Naive thymus-derived CD4-positive, alpha-beta T cell (primary cell): Measurements from ENCODE around the gene FLVCR1. TPM values are rescaled to one million over a fixed set of nuclear protein-coding genes. Genes with fewer than 3 reads are reported as not detected.
"Not testable (repeated sequence)": the region's sequence is repeated elsewhere in the genome, so short reads cannot be mapped to it uniquely, and the experiment has no call there.

Source experiments
- ATAC-seq: fragments of 150-1000 bp; cut with Tn5 transposase; 2 replicates; pipeline ENCODE4 v1.10.0; 2021; ENCODE audit warnings: mild to moderate bottlenecking, moderate library complexity
- CTCF ChIA-PET: fragments of 350-600 bp; sonication (Branson Sonifier 250); formaldehyde crosslinking; loops from one replicate; lab custom pipeline; 2021; ENCODE audit warnings: antibody characterized with exemption; lab: Charles Lee
- POLR2A ChIA-PET: fragments of 350-600 bp; sonication (Branson Sonifier 250); formaldehyde crosslinking; loops from one replicate; lab custom pipeline; 2021; ENCODE audit warnings: antibody characterized with exemption, inconsistent platforms; lab: Charles Lee
- DNase-seq, 9 donors: peaks; one replicate each; pipeline versions ENCODE4 v3.0.0 to v3.0.0-alpha.2; 2020 to 2022; ENCODE audit warnings: mixed read lengths in 1 of 9
- H3K27ac ChIP-seq: one replicate; pipeline ENCODE4 v1.7.0; 2013; ENCODE audit warnings: mild to moderate bottlenecking, low read depth, low read length, moderate library complexity
- H3K27me3 ChIP-seq, 2 donors: one replicate each; pipeline ENCODE4 v1.7.0; 2013; ENCODE audit warnings: low read length in 2 of 2, mild to moderate bottlenecking in 2 of 2, moderate library complexity in 2 of 2; ENCODE audit not compliant: control insufficient read depth in 2 of 2, insufficient read depth in 2 of 2
- H3K36me3 ChIP-seq, 3 experiments: 1 replicate in 2 of 3; 2 replicates in 1 of 3; pipeline ENCODE4 v1.7.0; 2013; ENCODE audit warnings: low read length in 3 of 3, mild to moderate bottlenecking in 3 of 3, moderate library complexity in 1 of 3; ENCODE audit not compliant: insufficient read depth in 3 of 3, control insufficient read depth in 2 of 3
- H3K4me1 ChIP-seq, 2 donors: one replicate each; pipeline ENCODE4 v1.7.0; 2013; ENCODE audit warnings: low read length in 2 of 2, mild to moderate bottlenecking in 2 of 2, moderate library complexity in 1 of 2; ENCODE audit not compliant: control insufficient read depth in 2 of 2, insufficient read depth in 2 of 2
- H3K4me3 ChIP-seq: 2 replicates; pipeline ENCODE4 v1.7.0; 2013; ENCODE audit warnings: mild to moderate bottlenecking, low read length
- H3K9me3 ChIP-seq, 3 experiments: 1 replicate in 2 of 3; 2 replicates in 1 of 3; pipeline ENCODE4 v1.7.0; 2013; ENCODE audit warnings: low read length in 3 of 3; ENCODE audit not compliant: control insufficient read depth in 2 of 3
- H3K27ac Mint-ChIP-seq, 9 donors: one replicate each; pipeline ENCODE4 v1.8.0; 2020 to 2022; ENCODE audit warnings: mixed read lengths in 9 of 9, mild to moderate bottlenecking in 8 of 9, moderate library complexity in 5 of 9, inconsistent platforms in 2 of 9
- H3K27me3 Mint-ChIP-seq, 5 donors: one replicate each; pipeline ENCODE4 v1.8.0; 2021 to 2022; ENCODE audit warnings: mixed read lengths in 5 of 5, mild to moderate bottlenecking in 1 of 5
- H3K36me3 Mint-ChIP-seq, 5 donors: one replicate each; pipeline ENCODE4 v1.8.0; 2020 to 2022; ENCODE audit warnings: mixed read lengths in 5 of 5, mild to moderate bottlenecking in 3 of 5, inconsistent platforms in 1 of 5
- H3K4me1 Mint-ChIP-seq, 7 donors: one replicate each; pipeline ENCODE4 v1.8.0; 2020 to 2022; ENCODE audit warnings: mixed read lengths in 7 of 7, mild to moderate bottlenecking in 3 of 7, inconsistent platforms in 1 of 7
- H3K4me3 Mint-ChIP-seq, 10 donors: one replicate each; pipeline ENCODE4 v1.8.0; 2020 to 2022; ENCODE audit warnings: mild to moderate bottlenecking in 10 of 10, mixed read lengths in 10 of 10, moderate library complexity in 6 of 10, inconsistent platforms in 2 of 10
- H3K9me3 Mint-ChIP-seq, 11 donors: one replicate each; pipeline ENCODE4 v1.8.0; 2020 to 2022; ENCODE audit warnings: mixed read lengths in 11 of 11, mild to moderate bottlenecking in 4 of 11, inconsistent platforms in 1 of 11, moderate library complexity in 1 of 11
- intact Hi-C, 2 donors: fragments of 100-400 bp; cut with micrococcal nuclease; formaldehyde crosslinking; loops; one replicate each; pipeline ENCODE4 v1.15.1; 2023
- polyA plus RNA-seq, 2 donors: library from polyadenylated mRNA; unstranded; fragments of 300-500 nt; fragmentation: Illumina TruSeq; gene quantifications; one replicate each; pipeline ENCODE4 v1.2.3, GENCODE V29; 2021
- total RNA-seq, 6 experiments: library from RNA in 5 of 6; stranded (reverse) in 5 of 6; gene quantifications; 1 replicate in 5 of 6; 2 replicates in 1 of 6; pipeline ENCODE4 v1.2.3 and lab custom pipeline; 2021 to 2026

FLVCR1 gene
- total and polyA plus RNA-seq, 7 experiments from 2014 or later, result 2.3 to 12.2 (median 7.5) TPM

GRCh38 chr1:212838145-212838544, 19.9 kb upstream of the FLVCR1 start:
- ChIA-PET CTCF (no interaction called here), POLR2A (no interaction called here)
- H3K27me3 ChIP-seq, result no peaks in the 10 kb centered on the region
- intact Hi-C loops, result no loop called here
- H3K4me3 ChIP-seq, result no peak overlapping the region
- no peaks in the 10 kb centered on the region for H3K27me3 Mint-ChIP-seq
- H3K27ac Mint-ChIP-seq, result no peak overlapping the region
- ATAC-seq (no peak), DNase-seq (no peak)
- H3K36me3 Mint-ChIP-seq, result no peaks in the 10 kb centered on the region
- no peak overlapping the region for H3K4me3 Mint-ChIP-seq
- no peaks in the 10 kb centered on the region for H3K36me3 ChIP-seq
- no peaks in the 10 kb centered on the region for H3K4me1 ChIP-seq
- H3K4me1 Mint-ChIP-seq, result peaks cover 0 to 2% (median 0%) of the 10 kb centered on the region in 7 donors
- H3K9me3 Mint-ChIP-seq, result peaks cover 0 to 1% (median 0%) of the 10 kb centered on the region in 11 donors
- H3K9me3 ChIP-seq, result no peaks in the 10 kb centered on the region
- H3K27ac ChIP-seq, result no peak overlapping the region

DNA sequence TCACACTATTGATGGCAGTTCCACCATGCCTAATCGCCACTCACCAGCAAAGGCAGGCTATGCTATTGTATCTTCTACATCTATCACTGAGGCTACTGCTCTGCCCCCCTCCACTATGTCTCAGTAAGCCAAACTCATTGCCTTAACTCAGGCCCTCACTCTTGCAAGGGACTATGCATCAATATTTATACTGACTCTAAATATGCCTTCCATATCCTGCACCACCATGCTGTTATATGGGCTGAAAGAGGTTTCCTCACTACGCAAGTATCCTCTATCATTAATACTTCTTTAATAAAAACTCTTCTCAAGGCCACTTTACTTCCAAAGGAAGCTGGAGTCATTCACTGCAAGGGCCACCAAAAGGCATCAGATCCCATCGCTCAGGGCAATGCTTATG, 13.6 kb upstream of the FLVCR1 start:
- H3K36me3 Mint-ChIP-seq, POLR2A ChIA-PET, H3K27ac Mint-ChIP-seq, H3K36me3 ChIP-seq, DNase-seq, intact Hi-C loops, H3K27me3 Mint-ChIP-seq, H3K27ac ChIP-seq, H3K9me3 ChIP-seq, H3K27me3 ChIP-seq, H3K9me3 Mint-ChIP-seq, H3K4me3 ChIP-seq, H3K4me1 Mint-ChIP-seq, ATAC-seq, H3K4me3 Mint-ChIP-seq, H3K4me1 ChIP-seq, CTCF ChIA-PET: not testable (repeated sequence)

DNA sequence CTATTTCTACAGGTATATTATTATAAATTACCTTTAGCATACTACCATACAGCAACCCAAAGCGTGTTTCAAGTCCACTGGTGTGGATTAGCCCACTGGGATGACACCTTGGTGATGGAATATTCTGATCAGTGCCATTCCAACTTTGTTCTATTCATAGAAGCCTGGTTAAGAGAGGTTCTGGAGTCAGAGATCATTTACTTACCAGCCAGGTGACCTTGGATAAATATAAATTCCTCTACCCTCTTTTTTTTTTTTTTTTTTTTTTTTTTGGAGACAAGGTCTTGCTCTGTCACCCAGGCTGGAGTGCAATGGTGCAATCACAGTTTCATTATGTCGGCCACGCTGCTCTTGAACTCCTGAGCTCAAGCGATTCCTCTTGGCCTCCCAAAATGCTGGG, 10.5 kb upstream of the FLVCR1 start, which contains the start of gene SPATA45:
Gene SPATA45, minus strand, starts transcription at position 101 of the 400 bp plus-strand sequence. CDS start 11,500 bp downstream, outside the sequence.
- H3K9me3 ChIP-seq, result no peaks in the 10 kb centered on the region
- Mint-ChIP-seq H3K9me3 (peaks cover 0 to 11% (median 0%) of the 10 kb centered on the region in 11 donors), H3K4me1 (no peaks in the 10 kb centered on the region), H3K27me3 (no peaks in the 10 kb centered on the region), H3K27ac (no peak within 1 kb of the TSS), H3K36me3 (peaks cover 0 to 7% (median 5%) of the 10 kb centered on the region in 5 donors), H3K4me3 (no peak within 1 kb of the TSS)
- ChIA-PET CTCF (no interaction called here), POLR2A (no interaction called here)
- ATAC-seq (no peak), DNase-seq (no peak)
- no peak within 1 kb of the TSS for H3K27ac ChIP-seq
- H3K4me3 ChIP-seq, result no peak within 1 kb of the TSS
- intact Hi-C loops, result no loop called here
- H3K27me3 ChIP-seq, result no peaks in the 10 kb centered on the region
- no peaks in the 10 kb centered on the region for H3K36me3 ChIP-seq
- no peaks in the 10 kb centered on the region for H3K4me1 ChIP-seq

DNA sequence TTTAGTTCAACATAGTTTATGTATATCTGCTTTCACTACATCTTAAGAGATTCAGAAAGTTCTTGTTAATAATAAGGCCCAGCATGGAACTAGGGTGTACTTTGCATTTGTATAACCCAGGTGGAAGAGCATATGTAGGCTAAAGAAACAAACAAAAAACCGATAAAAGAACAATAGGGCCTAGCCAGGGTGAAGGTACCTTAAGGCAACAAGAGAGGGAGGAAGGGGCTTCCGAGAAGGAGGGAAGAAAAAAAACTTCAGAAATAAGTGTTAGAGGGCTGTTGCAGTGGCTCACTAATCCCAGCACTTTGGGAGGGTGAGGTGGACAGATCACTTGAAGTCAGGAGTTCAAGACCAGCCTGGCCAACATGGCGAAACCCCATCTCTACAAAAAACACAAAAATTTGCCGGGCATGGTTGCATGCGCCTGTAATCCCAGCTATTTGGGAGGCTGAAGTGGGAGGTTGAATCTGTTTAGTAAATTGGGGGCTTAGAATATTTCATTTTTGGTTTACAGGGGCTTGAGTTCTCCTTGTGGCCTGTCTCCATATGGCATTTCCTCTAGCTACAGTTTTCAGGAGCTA, 5.9 kb upstream of the FLVCR1 start:
- Mint-ChIP-seq H3K4me1 (peaks cover 0 to 21% (median 10%) of the 10 kb centered on the region in 7 donors), H3K9me3 (peaks cover 0 to 18% (median 2%) of the 10 kb centered on the region in 11 donors), H3K4me3 (no peak overlapping the region), H3K27me3 (no peaks in the 10 kb centered on the region), H3K36me3 (peaks cover 0 to 23% (median 14%) of the 10 kb centered on the region in 5 donors), H3K27ac (no peak overlapping the region)
- H3K4me3 ChIP-seq, result no peak overlapping the region
- no peak for DNase-seq
- H3K27me3 ChIP-seq, result no peaks in the 10 kb centered on the region
- no peaks in the 10 kb centered on the region for H3K9me3 ChIP-seq
- ChIA-PET POLR2A (no interaction called here), CTCF (no interaction called here)
- H3K36me3 ChIP-seq, result no peaks in the 10 kb centered on the region
- no peak overlapping the region for H3K27ac ChIP-seq
- no peak for ATAC-seq
- H3K4me1 ChIP-seq, result peaks cover 0 to 5% of the 10 kb centered on the region in 2 donors
- intact Hi-C loops, result loop anchor here in 1 of 2 donors (10.0 kb wide), 1 partner anchor 297 kb away; no protein-coding TSS in a partner anchor

DNA sequence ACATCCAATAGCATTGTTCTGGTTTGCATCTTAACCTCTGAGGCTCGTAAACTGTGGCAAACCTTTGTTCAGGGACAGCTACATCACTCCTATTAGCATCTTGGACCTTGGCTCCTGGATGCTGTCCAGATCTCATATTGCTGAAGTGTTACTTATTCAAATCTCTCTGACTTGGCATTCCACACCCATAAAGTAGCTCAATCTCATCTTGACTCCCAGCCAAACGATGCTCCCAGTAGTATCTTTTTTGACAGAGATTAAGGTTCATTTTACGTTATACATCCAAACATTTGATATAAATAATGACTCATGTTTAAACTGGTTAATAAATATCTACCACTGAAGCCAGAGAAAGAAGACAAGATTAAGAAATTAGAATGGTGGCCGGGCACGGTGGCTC, 4.4 kb upstream of the FLVCR1 start:
- H3K4me3 ChIP-seq, result no peak overlapping the region
- no peaks in the 10 kb centered on the region for H3K27me3 ChIP-seq
- Mint-ChIP-seq H3K9me3 (peaks cover 0 to 13% (median 1%) of the 10 kb centered on the region in 11 donors), H3K27me3 (no peaks in the 10 kb centered on the region), H3K4me1 (peaks cover 0 to 28% (median 13%) of the 10 kb centered on the region in 7 donors), H3K4me3 (no peak overlapping the region), H3K27ac (no peak overlapping the region), H3K36me3 (peaks cover 0 to 23% (median 14%) of the 10 kb centered on the region in 5 donors)
- H3K36me3 ChIP-seq, result peaks cover 0 to 7% (median 0%) of the 10 kb centered on the region in 3 experiments
- no peak overlapping the region for H3K27ac ChIP-seq
- ChIA-PET CTCF (no interaction called here), POLR2A (no interaction called here)
- intact Hi-C loops, result loop anchor here in 1 of 2 donors (10.0 kb wide), 1 partner anchor 299 kb away; no protein-coding TSS in a partner anchor
- H3K9me3 ChIP-seq, result no peaks in the 10 kb centered on the region
- peaks cover 1 to 6% of the 10 kb centered on the region in 2 donors for H3K4me1 ChIP-seq
- no peak for DNase-seq
- no peak for ATAC-seq

DNA sequence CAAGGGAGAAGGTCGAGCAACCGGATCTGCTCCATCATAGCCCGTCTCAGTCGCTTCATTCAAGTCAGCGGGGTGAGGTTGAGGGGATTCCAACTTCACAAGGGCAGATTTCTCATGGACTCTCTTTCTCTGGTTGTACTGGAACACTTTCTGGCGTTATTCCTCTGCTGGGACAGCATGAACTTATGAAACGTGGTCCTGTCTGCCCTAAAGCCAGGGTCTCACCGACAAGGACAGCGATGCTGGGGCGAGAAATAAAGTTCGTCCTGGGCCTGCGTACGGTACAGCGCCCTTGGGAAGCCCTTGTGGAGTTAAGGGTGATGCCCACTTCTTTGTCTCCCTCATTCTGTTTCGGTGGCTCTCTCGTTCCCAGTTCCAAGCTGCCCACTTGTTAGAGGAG, 1.3 kb upstream of the FLVCR1 start:
- peaks cover 0 to 7% (median 0%) of the 10 kb centered on the region in 3 experiments for H3K36me3 ChIP-seq
- Mint-ChIP-seq H3K27ac (peak overlapping the region in 2 of 9 donors; percentile 32 to 36), H3K27me3 (no peaks in the 10 kb centered on the region), H3K36me3 (peaks cover 0 to 23% (median 14%) of the 10 kb centered on the region in 5 donors), H3K4me3 (peak overlapping the region in 7 of 10 donors; percentile 18 to 95 (median 51)), H3K4me1 (peaks cover 6 to 34% (median 18%) of the 10 kb centered on the region in 7 donors), H3K9me3 (peaks cover 0 to 13% (median 1%) of the 10 kb centered on the region in 11 donors)
- H3K27me3 ChIP-seq, result no peaks in the 10 kb centered on the region
- ChIA-PET CTCF (no interaction called here), POLR2A (interaction anchor here (0.6 kb wide), 1 partner anchor 1168 kb away, joined by 5 read pairs; no protein-coding TSS in a partner anchor)
- no peak overlapping the region for H3K4me3 ChIP-seq
- no peaks in the 10 kb centered on the region for H3K9me3 ChIP-seq
- H3K4me1 ChIP-seq, result peaks cover 9 to 16% of the 10 kb centered on the region in 2 donors
- H3K27ac ChIP-seq, result no peak overlapping the region
- intact Hi-C loops, result loop anchor here (5.0 to 10.0 kb wide), 4 partner anchors 244 to 819 kb away; partner anchors contain the start of genes DTL (in 1 of the 2), INTS7 (in 1 of the 2) and PPP2R5A (in 1 of the 2)
- ATAC-seq (no peak), DNase-seq (no peak)
